Fibroblast of lung (primary cell): ENCODE results near the gene PIM3. TPM values are rescaled to one million over a fixed set of nuclear protein-coding genes. Genes with fewer than 3 reads are reported as not detected.

Experiments
- DNase-seq, 2 donors: peaks; one replicate each; pipeline versions ENCODE4 v3.0.0 to v3.0.0-alpha.2; 2010; ENCODE audit warnings: low read depth in 2 of 2
- H2AFZ ChIP-seq: 2 replicates; pipeline ENCODE4 v1.5.1; 2012; ENCODE audit warnings: low read length, control low read depth, inconsistent platforms
- H3K27ac ChIP-seq: 2 replicates; pipeline ENCODE4 v1.5.1; 2011; ENCODE audit warnings: low read length, control low read depth; ENCODE audit not compliant: insufficient read depth
- H3K27me3 ChIP-seq: 2 replicates; pipeline ENCODE4 v1.5.1; 2011; ENCODE audit warnings: mild to moderate bottlenecking, low read length; ENCODE audit not compliant: control insufficient read depth, insufficient read depth
- H3K36me3 ChIP-seq: 2 replicates; pipeline ENCODE4 v1.5.1; 2011; ENCODE audit warnings: low read length; ENCODE audit not compliant: control insufficient read depth, insufficient read depth
- H3K4me1 ChIP-seq: 2 replicates; pipeline ENCODE4 v1.5.1; 2011; ENCODE audit warnings: low read length; ENCODE audit not compliant: control insufficient read depth, insufficient read depth; ENCODE audit errors: extremely low read depth
- H3K4me2 ChIP-seq: 2 replicates; pipeline ENCODE4 v1.5.1; 2011; ENCODE audit warnings: low read length, control low read depth; ENCODE audit not compliant: insufficient read depth; ENCODE audit errors: extremely low read depth
- H3K4me3 ChIP-seq, 4 experiments: fragments of 200-600 bp in 1 of 4; sonication (generic) in 1 of 4; replicated peaks in 1 of 4; 2 replicates each; pipeline ENCODE4 v1.5.1; 2011 to 2016; ENCODE audit warnings: low read length in 4 of 4, low read depth in 3 of 4, mild to moderate bottlenecking in 3 of 4, control low read depth in 2 of 4, inconsistent platforms in 1 of 4, mixed read lengths in 1 of 4; ENCODE audit not compliant: insufficient read depth in 1 of 4; ENCODE audit errors: control extremely low read depth in 1 of 4
- H3K79me2 ChIP-seq: 2 replicates; pipeline ENCODE4 v1.5.1; 2012; ENCODE audit warnings: mild to moderate bottlenecking, low read length, inconsistent platforms; ENCODE audit not compliant: control insufficient read depth, insufficient read depth
- H3K9ac ChIP-seq: 2 replicates; pipeline ENCODE4 v1.5.1; 2011; ENCODE audit warnings: mild to moderate bottlenecking, low read length, control low read depth; ENCODE audit not compliant: insufficient read depth
- H3K9me3 ChIP-seq: 2 replicates; pipeline ENCODE4 v1.5.1; 2012; ENCODE audit warnings: low read depth, low read length; ENCODE audit not compliant: control insufficient read depth, insufficient read depth
- H4K20me1 ChIP-seq: 2 replicates; pipeline ENCODE4 v1.5.1; 2011; ENCODE audit warnings: low read length; ENCODE audit not compliant: control insufficient read depth, insufficient read depth; ENCODE audit errors: extremely low read depth
- EZH2 ChIP-seq: IDR thresholded peaks from 2 replicates; pipeline ENCODE4 v1.5.1; 2012; ENCODE audit warnings: low read length, control low read depth, mild to moderate bottlenecking; ENCODE audit errors: missing control alignments
- polyA plus RNA-seq, 2 donors: library from polyadenylated mRNA; depleted of rRNA in 1 of 2; stranded (reverse) in 1 of 2; unstranded in 1 of 2; fragments of >200 nt; gene quantifications; 2 replicates each; pipeline ENCODE4 v1.2.1, GENCODE V29; 2011 to 2012; ENCODE audit warnings: missing spikeins in 1 of 2
- total RNA-seq: library from RNA; depleted of rRNA; stranded (reverse); fragments of >200 nt; gene quantifications from 2 replicates; pipeline ENCODE4 v1.2.1, GENCODE V29; 2014
- TF ChIP-seq, protein P1 (sequence below), 2 donors: IDR thresholded peaks in 1 of 2; conservative IDR thresholded peaks in 1 of 2; 1 replicate in 1 of 2; 2 replicates in 1 of 2; pipeline ENCODE4 v1.5.1; 2011 to 2012; ENCODE audit warnings: low read length in 2 of 2, control low read depth in 1 of 2, inconsistent platforms in 1 of 2, low read depth in 1 of 2, mild to moderate bottlenecking in 1 of 2

PIM3 gene
- total and polyA plus RNA-seq, 2 donors (not counting 1 experiment from before 2014, with no cell fraction given), result 6.8 to 47.7 TPM

DNA sequence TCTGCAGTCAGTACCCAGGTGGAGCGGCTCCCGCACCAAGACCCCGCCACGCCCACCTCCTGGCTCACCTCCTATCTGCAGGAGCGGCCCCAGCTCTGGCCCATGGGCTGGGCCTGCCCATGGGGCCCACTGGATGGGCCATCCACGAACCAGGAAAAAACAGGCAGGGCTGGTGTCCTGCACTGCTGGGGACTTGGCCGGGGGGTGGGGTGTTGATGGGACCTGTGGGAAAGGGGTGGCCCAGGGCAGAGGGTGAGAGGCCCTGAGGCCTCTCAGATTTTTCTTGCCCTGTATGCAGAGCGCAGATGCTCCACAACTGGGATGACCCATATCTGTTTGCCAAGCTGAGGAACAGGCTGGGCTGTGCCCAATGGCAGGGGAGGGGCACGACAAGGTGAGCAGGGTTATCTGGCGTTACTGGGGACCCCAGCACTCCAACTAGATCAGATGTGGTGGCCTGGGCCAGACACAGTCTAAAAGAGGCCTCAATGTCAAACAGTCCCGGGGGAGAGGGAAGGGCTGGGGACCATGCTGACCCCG, 2.7 kb upstream of the PIM3 start:
- no peak for TF ChIP-seq EZH2
- TF ChIP-seq, protein P1, sequence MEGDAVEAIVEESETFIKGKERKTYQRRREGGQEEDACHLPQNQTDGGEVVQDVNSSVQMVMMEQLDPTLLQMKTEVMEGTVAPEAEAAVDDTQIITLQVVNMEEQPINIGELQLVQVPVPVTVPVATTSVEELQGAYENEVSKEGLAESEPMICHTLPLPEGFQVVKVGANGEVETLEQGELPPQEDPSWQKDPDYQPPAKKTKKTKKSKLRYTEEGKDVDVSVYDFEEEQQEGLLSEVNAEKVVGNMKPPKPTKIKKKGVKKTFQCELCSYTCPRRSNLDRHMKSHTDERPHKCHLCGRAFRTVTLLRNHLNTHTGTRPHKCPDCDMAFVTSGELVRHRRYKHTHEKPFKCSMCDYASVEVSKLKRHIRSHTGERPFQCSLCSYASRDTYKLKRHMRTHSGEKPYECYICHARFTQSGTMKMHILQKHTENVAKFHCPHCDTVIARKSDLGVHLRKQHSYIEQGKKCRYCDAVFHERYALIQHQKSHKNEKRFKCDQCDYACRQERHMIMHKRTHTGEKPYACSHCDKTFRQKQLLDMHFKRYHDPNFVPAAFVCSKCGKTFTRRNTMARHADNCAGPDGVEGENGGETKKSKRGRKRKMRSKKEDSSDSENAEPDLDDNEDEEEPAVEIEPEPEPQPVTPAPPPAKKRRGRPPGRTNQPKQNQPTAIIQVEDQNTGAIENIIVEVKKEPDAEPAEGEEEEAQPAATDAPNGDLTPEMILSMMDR (conservative IDR thresholded peaks at IDR 0.05 in 1 of 2, IDR thresholded peaks at IDR 0.05 in 1 of 2; ENCODE audit: low read depth in 1 of 2, low read length in 2 of 2), result no peak
- H3K36me3 ChIP-seq, result peaks cover 10% of the 10 kb centered on the region
- H3K27ac ChIP-seq, result no peak overlapping the region

DNA sequence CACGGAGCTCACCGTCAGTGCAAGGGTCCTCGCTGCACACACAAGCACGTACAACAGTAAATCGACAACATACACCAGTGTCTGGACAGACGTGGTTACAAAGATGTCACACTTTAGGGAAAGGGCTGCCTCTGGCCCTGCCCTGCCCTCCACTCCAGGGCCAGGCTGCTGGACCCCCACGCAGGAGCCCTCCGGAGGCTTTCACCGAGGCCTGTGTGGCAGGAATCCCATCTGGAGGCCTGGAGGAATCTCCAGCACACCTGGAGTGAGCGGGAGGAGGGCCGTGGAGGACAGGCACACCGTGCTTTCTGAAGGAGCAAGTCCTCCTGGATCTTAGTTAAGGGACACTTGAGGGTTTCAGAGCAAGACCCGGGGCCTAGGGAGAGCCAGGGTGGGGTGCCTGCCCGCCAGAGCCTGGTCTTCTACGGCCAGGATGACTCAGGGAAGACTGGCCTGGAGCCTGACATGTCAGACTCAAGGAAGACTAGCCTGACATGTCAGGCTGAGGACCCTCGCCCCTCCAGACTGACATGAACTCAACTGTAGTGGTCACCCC, 2.1 kb upstream of the PIM3 start:
- H2AFZ ChIP-seq, result no peak overlapping the region
- no peak overlapping the region for H3K27ac ChIP-seq
- H4K20me1 ChIP-seq, result no peaks in the 10 kb centered on the region
- H3K4me1 ChIP-seq, result peaks cover 14% of the 10 kb centered on the region
- no peak overlapping the region for H3K4me2 ChIP-seq
- DNase-seq, result no peak
- H3K9me3 ChIP-seq, result no peaks in the 10 kb centered on the region
- no peak overlapping the region for H3K4me3 ChIP-seq
- H3K9ac ChIP-seq, result no peak overlapping the region
- no peak for TF ChIP-seq EZH2
- TF ChIP-seq, protein P1 (conservative IDR thresholded peaks at IDR 0.05 in 1 of 2, IDR thresholded peaks at IDR 0.05 in 1 of 2; ENCODE audit: low read depth in 1 of 2, low read length in 2 of 2), result no peak
- peaks cover 24% of the 10 kb centered on the region for H3K79me2 ChIP-seq
- no peaks in the 10 kb centered on the region for H3K27me3 ChIP-seq
- H3K36me3 ChIP-seq, result peaks cover 15% of the 10 kb centered on the region

More for the DNA sequence above, 2.7 kb upstream of the PIM3 start:
- H3K9me3 ChIP-seq, result no peaks in the 10 kb centered on the region
- no peaks in the 10 kb centered on the region for H4K20me1 ChIP-seq
- H2AFZ ChIP-seq, result no peak overlapping the region
- no peak overlapping the region for H3K4me2 ChIP-seq
- H3K27me3 ChIP-seq, result no peaks in the 10 kb centered on the region
- no peak overlapping the region for H3K9ac ChIP-seq
- peaks cover 10% of the 10 kb centered on the region for H3K4me1 ChIP-seq
- no peak for DNase-seq
- H3K4me3 ChIP-seq, result no peak overlapping the region
- H3K79me2 ChIP-seq, result peaks cover 19% of the 10 kb centered on the region

DNA sequence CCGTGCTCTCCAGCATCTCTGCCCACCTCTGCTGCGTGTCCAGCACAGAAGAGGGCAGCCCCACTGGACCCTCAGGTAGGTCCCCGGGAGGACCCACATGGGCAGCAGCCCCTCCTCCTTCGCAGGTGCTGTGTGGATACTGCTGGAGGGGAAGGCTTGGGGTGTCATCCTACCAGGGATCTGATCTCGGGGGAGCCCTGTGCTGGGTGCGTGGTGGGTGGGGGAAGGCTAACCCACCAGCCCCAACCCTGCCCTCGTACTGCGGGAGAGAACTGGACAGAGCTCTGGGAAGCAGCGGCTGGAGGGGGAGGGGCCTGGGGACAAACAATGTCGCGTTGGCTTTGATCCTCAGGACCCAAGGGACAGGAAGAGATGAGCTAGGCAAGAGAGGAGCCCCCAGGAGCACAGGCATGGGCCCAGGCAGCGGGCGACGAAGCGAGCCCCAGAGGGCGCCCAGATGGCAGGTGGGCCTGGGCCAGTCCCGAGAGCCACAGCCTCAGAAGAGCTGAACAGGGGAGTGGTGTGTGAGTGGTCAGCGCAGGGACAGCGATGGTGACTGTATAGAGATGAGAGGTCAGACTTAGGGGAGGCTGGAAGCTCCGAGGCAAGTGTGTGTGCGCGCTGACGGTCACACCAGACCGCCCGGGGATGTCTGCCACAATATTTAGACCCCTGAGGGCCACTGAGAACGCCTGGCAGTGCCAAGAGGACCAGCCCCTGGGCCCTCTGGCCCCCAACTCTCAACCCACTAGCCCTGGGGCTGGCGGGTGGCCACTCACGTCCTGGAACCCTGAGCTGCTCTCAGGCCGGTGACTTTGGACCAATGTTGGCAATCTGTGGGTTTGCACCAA, 1.4 kb upstream of the PIM3 start:
- no peak for DNase-seq
- no peak overlapping the region for H3K9ac ChIP-seq

More for the DNA sequence above, 1.4 kb upstream of the PIM3 start:
- H3K27ac ChIP-seq, result no peak overlapping the region
- peaks cover 30% of the 10 kb centered on the region for H3K79me2 ChIP-seq
- H3K4me2 ChIP-seq, result peak overlapping the region; percentile 87
- H3K9me3 ChIP-seq, result no peaks in the 10 kb centered on the region
- peaks cover 20% of the 10 kb centered on the region for H3K36me3 ChIP-seq
- TF ChIP-seq, protein P1 (conservative IDR thresholded peaks at IDR 0.05 in 1 of 2, IDR thresholded peaks at IDR 0.05 in 1 of 2; ENCODE audit: low read depth in 1 of 2, low read length in 2 of 2), result no peak
- TF ChIP-seq EZH2, result no peak
- H2AFZ ChIP-seq, result no peak overlapping the region
- H4K20me1 ChIP-seq, result no peaks in the 10 kb centered on the region
- no peaks in the 10 kb centered on the region for H3K27me3 ChIP-seq
- H3K4me1 ChIP-seq, result peaks cover 14% of the 10 kb centered on the region
- H3K4me3 ChIP-seq, result peak overlapping the region in 2 of 4 experiments; percentile 3 to 84
